PC-9 (cell line): ENCODE measurements around the gene PLET1.

ENCODE experiments used
- CTCF ChIP-seq: fragments of 200-600 bp; sonication (generic); conservative IDR thresholded peaks from 2 replicates; pipeline ENCODE4 v1.6.1; 2017; ENCODE audit warnings: mixed run types, antibody characterized with exemption, mild to moderate bottlenecking, moderate library complexity
- EZH2 ChIP-seq: fragments of 200-600 bp; sonication (generic); IDR thresholded peaks from 2 replicates; pipeline ENCODE4 v1.8.0; 2017; ENCODE audit warnings: antibody characterized with exemption, low read depth

GRCh38 chr11:112308651-112309050, 48.0 kb upstream of the PLET1 start:
- no peak for TF ChIP-seq CTCF
- no peak for TF ChIP-seq EZH2
